Measurements from ENCODE around the gene RPS5.
"Not testable (repeated sequence)": the region's sequence is repeated elsewhere in the genome, so short reads cannot be mapped to it uniquely, and the experiment has no call there.

Gene RPS5

DNA sequence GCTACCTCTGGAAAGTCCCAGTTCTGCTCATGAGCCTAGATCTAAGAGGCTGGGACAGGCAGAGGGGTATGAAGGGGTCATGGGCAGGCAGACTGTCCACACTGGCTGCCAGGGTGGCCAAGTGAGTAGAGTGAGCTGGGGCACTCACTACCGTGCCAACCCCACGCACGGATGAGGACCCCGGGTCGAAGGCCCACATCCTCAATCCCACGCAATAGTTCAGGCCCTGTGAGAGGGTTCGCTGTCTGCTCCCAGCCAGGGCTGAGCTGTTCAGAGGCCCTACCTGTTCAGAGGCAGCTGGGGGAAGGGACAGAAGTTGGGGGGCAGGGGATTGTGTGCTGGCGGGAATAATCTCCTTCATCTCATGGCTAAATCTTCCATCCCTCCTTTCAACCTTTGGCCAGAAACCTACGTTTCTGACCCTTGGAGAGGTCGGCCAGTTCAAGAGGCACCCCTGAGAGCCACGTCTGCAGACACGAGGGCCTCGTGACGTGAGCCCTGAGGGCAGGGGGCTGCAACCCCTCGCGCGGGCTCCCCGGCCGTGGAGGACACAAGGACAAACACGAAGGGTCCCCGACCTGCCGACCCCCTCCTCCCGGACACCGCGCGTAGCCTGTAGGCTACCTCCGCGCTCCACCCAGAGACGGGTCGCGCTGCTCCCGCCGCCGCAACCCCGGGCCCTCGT lies 1.0 kb upstream of the RPS5 start:
- DNase-seq, result no peak

DNA sequence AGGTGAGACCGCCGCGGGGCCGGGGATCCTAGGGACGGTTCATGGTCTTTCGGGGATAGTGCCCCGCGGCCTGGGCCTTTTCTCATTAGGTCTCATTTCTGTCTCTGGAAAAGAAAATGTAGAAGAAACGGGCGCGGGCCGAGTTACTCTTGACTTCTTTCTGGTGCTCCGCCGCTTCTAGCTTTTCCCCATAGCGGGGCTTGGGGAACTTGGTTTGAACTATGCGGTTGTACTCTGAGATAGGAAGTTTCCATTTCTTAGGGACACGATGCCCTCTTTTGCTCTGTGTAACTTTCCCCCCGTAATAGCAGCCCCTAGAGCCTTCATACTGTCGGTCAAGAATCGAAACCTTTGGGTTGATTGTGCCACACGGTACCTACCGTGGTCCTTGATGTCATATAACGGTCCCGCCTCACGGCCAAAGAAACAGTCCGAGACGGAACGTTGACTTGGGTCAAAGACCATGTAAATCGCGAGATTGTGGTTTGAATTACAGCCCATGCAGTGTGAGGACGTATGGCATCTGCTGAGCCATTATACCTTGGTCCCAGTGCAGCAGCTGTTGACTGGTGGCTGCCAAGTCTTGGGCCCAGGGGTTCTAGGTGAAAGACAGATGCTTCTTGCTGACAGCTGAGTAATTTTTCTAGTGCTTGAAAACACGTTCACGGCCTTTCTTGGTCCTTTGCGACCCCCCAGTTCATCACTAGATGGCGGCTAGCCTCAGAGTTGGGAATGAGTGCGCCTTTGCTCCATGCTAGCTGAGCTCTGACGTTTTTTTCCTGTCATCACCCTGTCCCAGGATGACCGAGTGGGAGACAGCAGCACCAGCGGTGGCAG lies 487 bp downstream of the RPS5 start:
- DNase-seq, result no peak

DNA sequence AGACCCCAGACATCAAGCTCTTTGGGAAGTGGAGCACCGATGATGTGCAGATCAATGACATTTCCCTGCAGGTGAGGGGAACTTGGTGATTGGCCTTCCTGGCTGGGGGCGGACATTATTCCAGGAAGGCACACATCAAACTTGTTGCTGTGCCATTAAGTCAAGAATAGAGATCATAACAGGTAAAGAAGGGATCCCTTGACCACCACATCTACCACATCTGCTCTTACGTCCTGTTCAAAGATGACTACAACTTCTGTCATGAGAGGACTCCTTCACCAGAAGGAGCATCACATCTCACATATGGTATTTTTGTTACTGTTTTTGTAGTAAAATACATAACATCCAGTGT lies 1.1 kb downstream of the RPS5 start:
- no peak for DNase-seq

DNA sequence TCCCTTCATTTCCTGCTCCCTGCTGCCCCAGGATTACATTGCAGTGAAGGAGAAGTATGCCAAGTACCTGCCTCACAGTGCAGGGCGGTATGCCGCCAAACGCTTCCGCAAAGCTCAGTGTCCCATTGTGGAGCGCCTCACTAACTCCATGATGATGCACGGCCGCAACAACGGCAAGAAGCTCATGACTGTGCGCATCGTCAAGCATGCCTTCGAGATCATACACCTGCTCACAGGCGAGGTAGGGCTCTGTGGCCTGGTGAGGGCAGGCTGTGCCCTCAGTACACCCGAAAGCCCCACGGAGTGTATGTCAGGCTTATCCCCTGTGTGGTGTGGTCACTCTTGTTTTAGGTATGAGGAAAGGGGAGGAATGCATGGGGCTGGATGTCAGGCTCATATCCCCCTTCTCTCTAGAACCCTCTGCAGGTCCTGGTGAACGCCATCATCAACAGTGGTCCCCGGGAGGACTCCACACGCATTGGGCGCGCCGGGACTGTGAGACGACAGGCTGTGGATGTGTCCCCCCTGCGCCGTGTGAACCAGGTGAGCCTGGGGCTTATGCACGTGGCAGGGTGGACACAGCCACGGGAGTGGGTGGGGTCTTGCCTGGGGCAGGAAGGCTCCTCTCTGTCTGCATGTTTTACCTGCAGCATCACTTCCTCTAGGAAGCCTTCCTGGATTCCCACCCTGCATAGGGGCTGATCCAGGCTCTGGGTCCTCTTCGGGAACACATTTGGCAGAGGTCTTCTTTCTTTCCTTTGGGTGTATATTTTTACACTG lies 6.1 kb downstream of the RPS5 start:
- no peak for DNase-seq

DNA sequence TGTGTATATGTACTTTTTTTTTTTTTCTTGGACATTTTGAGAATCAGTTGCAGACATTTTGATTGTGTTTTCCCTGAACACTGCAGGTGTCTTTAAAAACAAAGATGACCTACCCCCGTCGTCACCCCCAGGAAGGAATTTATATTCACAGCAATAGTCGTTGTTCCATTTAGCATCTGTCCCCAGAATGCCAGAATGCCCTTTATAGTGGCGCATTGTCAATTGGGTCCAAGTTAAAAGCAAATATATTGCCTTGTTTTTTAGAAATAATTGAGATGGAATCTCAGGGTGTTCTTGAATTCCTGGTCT lies 6.6 kb downstream of the RPS5 start:
- DNase-seq, result no peak

DNA sequence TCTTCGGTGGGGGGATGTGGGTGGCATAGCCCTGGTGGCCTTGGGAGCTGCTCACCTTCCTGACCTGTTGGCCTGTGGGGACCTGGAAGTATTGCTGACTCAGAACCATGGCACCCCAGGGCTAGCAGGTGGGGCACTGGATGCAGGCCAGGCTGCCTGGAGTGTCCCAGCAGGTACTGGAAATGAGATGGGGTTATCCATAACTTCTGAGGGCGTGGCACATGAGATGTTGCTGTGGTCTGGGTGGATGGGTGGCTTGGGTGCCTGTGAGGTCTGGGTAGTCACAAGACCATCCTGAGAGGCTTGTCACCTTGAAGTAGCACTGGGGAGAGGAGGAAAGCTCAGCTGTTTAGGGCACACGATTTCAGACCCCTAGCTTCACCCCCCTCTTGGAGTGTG lies 7.8 kb downstream of the RPS5 start:
- DNase-seq, result no peak

DNA sequence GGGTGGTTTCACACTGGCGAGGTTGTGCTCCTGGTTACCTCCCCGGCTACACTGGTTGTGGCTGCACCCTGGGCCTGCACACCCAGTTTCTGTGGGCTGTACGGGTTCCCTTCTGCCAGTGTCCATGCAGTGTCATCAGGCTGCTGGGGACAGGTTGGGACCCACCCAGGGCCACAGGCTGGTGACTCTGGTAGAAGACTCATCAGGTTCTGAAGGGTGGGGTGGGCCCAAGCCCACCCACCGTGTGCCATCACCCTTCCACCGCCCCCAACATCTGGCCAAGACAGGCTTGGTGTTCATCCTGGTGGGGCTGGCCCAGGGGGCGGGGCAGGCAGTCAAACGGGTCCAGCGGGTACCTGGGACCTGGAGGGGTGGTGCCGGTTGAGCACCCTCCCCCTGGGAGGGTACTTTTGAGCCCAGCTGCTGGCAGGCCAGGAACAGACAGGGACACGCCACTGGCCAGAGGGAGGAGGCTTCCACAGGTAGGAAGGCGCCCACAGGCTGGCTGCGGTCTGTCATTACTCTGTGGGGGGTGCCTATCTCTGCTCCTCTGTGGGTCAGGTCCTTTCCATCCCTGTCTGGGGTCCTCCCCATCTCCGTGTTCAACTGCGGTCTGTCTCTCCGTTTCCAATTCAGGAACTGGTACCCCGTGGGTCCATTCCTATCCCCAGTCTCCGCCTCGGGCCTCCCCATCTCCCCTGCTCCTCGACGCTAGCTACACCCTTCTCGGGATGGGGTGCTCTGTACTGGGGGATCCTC lies 8.3 kb downstream of the RPS5 start, which contains the start of gene RNF225:
Gene RNF225 (plus strand): TSS at position 437 of the 759 bp plus-strand sequence. CDS start 434 bp downstream, outside the sequence.
- no peak for DNase-seq

DNA sequence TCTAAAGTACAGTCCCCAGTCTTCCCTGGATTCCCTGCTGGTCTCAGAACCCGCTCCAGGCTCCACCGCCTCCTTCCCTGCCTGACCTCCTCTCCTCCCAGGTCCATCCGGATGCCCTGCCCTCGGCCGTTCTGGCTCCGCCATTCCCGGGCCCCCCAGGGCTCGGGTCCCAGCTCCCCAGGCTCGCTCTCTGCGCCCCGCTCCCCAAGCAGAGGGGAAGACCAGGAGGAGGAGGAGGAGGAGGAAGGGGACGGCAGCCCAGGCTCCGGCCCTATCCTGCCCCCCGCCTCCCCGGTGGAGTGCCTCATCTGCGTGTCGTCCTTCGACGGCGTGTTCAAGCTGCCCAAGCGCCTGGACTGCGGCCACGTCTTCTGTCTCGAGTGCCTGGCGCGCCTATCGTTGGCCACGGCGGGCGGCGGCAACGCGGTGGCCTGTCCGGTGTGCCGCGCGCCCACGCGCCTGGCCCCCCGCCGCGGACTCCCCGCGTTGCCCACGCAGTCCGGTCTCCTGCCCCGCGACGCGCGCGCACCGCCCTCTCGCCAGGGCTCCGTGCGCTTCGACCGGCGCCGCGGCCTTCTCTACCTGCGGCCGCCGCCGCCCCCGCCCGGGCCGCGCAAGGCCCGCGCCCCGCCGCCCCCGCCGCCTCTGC lies 9.0 kb downstream of the RPS5 start:
- no peak for DNase-seq

DNA sequence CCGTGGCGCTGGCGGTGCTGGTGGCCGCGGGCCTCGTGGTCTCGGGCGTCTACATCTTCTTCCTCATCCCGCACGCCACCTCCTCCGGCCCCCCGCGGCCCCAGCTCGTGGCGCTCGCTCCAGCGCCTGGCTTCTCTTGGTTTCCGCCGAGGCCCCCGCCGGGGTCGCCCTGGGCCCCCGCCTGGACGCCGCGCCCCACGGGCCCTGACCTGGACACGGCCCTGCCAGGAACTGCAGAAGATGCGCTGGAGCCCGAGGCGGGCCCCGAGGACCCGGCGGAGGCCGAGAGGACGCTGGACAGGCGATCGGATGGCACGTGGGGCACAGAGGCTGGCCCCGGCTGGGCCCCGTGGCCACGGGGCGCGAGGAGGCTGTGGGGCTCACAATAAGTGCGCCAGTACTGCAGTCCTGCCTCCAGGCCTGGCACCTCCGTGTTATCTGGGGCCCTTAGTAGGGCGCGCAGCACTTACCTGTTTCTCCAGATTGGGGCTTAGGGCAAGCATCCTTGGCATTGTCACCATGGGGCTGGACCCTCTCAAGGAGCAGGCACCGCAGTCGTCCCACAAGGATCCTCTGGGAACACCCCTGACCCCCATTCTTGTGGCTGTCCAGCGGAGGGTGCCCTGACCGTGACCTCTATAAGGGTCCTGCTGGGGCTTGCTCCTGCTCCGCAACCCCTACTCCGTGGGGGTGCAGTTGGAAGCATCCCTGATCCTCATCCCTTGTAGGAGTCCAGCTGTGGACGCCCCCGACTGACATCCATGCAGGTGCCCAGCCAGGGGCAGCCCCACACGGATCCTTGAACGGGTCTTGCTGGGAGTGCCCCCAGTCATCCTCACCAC lies 9.8 kb downstream of the RPS5 start:
- no peak for DNase-seq

DNA sequence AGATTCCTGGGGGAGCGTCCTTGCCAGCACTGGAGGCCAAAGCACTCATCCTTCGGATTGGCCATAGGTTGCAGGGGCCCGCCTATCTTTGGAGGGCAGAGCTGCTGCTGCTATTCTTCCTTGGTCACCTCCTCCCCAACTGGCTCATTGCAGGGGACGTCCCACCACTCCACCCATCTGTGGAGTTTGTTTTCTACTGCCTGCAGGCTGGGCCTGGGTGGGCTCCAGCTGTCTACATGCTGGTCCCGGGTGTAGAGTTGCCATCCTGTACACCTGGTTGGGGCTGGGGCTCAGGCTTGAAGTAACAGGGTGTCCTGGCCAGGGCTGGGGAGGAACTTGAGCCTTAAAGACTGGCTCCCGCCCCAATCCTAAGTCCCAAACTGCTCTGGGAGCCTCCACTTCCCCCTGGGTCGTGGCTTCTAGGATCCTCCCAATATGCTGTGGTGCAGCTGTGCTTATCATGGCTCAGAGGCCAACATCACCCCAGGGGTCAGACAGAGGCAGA lies 10.5 kb downstream of the RPS5 start:
- DNase-seq, result no peak

DNA sequence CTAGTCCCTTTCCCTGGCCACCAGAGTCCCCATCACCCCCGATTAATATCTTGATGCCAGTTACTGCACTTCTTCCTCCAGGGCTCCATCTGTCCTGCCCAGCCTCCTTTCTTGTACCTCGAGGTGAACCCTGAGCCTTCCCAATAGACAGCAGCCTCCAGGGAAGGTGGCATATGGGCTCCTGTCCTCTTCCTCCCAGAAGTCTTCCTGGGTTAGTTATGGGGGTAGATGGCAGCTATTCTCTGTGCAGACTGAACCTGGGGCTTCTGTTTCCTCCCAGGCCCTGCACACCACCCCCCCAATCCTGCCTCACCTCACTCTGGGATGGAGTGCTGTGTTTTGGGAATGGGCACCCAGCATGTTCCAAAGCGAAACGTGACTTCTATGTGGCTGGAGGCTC lies 11.0 kb downstream of the RPS5 start:
- no peak for DNase-seq

DNA sequence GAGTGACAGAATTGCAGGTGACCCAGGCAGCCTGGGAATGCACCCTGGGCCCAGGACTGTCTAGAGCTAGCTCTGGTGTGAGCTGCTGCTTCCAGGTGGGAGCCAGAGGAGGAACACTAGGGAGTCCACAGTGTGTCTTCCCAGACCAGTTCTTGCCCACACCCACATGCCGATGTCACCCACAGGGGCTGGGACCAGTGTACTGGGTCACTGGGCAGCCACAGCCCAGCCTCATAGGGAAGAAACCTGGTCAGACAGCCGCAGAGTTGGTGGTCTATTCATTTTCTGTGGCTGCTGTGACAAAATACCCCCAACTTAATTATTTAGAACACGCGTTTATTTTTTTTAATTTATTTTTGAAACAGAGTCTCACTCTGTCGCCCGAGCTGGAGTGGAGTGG lies 11.5 kb downstream of the RPS5 start:
- no peak for DNase-seq

DNA sequence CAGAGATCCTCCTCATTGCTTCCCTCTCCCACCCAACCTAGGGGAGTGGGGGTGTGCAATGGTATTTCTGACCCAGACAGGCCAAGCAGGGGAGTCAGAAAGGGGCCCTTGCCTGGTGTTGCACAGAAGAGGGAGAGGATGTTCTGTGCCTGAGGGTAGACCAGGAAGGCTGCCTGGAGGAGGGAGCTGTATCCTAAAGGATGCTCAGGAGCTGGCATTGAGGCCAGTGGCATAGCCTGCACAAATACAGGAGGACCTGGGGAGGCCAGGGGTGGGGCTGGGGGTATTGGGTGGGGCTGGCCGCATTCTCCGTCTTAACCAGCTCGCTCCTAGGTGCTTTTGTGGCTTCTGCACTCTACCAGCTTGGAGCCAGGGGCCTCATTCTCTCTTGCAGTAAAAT lies 12.8 kb downstream of the RPS5 start:
- DNase-seq, result no peak

DNA sequence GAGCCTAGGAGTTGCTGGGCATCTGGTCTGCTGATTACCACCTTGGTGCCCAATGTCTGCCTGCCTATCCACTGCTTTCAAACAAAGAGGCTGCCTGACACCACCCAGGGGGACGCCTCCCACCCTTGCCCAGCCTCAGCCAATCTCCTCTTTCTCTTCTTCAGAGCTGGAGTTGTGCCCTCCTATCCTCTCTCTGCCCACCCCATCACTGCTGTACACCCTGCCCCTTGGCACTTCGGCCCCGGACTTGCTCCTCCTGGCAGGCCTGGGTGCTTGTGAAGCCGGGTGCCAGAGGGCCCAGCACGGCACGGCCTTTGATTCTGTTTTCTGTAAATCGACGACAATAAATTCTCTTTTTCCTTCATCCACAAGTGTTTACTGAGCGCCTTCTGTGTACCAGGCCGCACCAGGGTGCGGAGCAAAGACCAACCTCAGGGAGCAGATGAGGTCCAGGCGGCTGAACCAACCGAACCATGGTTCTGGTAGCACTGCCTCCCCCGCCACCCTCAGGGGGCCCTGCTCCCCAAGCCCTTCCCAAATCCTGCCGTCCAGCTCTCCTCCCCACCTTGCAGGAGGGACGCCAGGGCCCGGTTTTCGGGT lies 13.3 kb downstream of the RPS5 start:
- peak; percentile 57 for DNase-seq

DNA sequence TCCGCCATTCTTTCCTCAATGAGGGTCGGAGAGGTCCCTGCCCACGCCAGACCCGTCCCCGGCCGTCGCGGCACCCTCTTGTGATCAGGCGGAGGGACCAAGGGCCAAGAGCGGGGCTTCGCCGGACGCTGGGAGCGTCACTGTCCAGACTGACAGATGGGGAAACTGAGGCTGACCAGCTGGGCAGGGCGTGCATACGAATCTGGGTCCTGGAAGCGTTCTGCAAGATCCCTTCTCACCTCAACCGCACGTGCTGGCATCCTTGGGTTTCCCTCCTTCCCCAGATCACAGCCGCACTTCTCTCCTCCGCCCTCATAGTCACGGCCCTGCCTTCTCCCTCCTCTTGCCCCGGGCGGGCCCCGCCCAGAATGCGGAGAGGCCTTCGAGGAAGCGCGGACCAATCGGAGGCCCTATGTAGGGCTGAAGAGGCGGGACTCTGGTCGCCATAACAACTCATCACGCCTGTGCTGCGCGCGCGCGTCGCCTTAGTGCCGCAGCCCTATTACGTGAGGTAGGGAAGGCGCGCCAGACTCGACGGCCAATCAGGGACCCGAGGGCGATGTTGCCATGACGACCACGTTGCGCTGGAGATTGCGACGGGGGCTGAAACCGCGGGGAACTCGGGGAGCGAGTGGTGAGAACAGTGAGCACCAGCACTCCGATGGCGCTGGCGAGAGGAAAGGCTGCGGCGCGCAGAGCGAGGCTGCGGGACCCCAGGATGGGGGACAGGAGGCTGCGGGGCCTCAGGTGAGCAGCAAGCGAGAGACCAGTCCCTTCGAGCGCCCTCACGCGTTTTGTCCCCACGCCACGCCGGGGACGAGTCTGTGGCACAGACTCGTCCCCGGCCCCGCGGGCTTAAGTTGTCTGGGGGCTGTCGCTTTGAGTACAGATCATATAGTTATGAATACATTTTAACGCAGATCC lies 14.1 kb downstream of the RPS5 start:
- peak; percentile 98 for DNase-seq

DNA sequence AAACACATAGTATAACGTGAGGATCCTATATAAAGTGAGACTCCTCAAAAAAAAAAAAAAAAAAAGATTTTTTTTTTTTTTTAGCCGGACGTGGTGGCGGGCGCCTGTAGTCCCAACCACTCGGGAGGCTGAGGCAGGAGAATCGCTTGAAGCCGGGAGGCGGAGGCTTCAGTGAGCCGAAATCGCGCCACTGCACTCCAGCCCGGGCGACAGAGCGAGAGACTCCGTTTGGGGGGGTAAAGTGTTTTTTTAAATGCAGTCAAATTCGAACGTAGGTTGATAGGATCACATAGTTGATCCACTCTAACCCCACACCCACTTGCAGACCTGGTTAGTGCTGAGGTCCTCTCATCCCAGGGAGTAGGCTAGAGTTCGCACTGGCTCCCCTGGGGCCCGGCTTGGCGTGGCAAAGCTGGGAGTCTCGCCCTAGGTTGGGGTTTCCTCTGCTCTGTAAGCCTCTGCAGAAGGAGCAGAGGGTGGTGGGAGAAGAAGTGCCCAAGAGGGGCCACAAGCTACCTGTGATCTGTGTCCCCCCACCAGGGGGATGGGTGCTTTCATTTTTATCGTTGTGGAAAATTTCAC lies 14.9 kb downstream of the RPS5 start:
- DNase-seq, result no peak

DNA sequence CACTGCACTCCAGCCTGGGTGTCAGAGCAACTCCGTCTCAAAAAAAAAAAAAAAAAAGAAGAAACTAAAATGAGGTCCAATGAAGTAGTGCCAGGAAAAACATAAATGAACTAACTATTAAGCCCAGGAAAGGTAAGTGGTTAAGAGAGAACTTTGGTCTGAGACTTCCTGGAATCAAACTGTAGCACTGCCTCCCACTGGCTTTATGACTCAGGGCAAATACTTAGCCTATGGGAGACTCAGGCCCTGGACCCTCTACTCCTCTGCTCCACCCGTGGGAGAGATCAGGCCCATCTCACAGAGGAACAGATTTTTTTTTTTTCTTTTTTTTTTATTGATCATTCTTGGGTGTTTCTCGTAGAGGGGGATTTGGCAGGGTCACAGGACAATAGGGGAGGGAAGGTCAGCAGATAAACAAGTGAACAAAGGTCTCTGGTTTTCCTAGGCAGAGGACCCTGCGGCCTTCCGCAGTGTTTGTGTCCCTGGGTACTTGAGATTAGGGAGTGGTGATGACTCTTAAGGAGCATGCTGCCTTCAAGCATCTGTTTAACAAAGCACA lies 16.9 kb downstream of the RPS5 start:
- DNase-seq, result not testable (repeated sequence)

DNA sequence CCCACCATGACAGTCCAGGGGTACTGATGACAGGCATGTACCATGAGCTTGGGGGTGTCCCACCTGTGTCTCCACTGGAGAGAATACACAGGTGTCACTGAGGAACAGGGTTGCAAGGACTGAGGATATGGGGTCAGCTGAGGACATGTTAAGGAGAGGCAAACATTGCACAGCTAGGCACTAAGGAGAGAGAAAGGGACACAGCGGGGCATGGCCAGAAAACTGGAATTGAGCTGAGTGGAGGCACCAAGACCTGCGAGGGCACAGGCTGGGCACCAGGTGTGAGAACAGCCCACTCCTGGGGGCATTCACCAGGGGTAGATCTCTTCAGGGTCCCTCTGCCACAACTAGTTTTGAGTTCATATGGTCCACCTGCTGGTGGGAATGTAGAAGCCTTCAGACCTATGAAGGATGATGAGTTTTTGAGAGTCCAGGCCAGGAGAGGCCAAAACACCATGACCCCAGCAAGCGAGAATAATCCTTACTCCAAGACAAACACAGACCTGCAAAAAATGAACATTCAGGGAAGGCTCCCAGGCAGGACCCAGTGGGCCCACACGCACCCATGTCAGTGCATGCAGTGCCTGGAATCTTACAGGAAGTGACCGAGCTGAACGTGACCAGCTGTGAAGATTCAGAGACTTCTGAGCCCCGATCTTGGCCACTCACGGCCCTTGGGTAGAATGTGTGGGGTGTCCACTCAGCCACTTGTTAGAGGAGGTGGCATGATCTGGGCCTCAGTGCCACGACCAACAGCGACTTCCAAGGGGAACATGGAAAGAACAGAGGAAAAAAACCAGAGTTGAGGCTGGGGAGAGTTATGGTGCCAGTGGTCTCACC lies 20.0 kb downstream of the RPS5 start:
- no peak for DNase-seq

Data from DMS79 (cell line).